GM21423 (cell line): ENCODE data around the gene MICB.
"Not testable (repeated sequence)": the region's sequence is repeated elsewhere in the genome, so short reads cannot be mapped to it uniquely, and the experiment has no call there.

Experiments used
- ATAC-seq: cut with Tn5 transposase; IDR thresholded peaks from one replicate; pipeline ENCODE4 v1.9.1; 2021; ENCODE audit warnings: mild to moderate bottlenecking, moderate library complexity; ENCODE audit not compliant: unreplicated experiment

MICB gene

DNA sequence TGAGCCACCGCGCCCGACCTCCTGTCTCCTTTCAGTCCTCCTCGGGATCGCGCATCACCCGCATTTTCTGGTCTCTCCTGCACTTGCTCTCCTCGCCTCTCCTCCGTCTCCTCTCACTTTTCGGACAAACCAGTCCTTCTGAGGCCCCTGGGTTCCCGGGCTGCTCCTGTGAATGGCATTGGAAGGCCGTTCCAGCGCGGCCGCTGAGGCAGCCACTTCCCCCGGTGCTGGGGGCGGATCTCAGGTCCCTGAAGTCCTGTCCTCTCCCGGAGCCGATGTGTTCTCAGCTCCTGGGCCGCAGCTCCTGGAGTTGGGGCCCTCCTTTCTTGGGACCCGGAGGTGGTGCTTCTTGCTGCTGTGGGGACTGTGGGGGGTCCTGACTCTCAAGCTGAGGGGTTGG lies 803 bp downstream of the MICB start:
- no peak for ATAC-seq

DNA sequence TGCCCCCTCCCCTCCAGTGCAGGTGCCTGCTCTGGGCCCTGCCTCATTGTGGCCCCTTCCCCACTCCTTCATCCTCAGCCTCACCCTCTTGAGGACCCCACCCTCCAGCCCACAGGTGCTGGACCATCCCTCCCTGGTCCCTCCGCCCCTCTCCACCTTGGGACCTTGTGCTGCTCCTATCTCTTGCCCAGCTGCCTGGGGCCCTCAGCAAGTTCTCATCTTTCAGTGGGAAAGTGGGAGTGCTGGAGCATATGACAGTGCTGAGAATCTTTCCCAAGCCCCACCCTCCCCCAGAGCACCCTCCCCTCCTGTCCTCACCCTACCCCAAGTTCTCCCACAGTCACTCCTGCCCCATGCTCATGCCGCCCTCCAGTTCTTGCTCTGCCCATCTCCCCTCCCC lies 1.7 kb downstream of the MICB start:
- not testable (repeated sequence) for ATAC-seq

DNA sequence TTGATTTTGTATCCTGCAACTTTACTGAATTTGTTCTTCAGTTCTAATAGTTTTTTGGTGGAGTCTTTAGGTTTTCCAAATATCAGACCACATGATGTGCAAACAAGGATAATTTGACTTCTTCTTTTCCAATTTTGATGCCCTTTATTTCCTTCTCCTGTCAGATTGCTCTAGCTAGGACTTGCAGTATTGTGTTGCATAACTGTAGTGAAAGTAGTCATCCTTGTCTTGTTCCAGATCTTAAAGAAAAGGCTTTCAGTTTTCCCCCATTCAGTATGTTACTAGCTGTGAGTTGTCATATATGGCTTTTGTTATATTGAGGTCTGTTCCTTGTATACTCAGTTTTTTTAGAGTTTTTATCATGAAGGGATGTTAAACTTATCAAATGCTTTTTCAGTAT lies 4.6 kb downstream of the MICB start:
- no peak for ATAC-seq

DNA sequence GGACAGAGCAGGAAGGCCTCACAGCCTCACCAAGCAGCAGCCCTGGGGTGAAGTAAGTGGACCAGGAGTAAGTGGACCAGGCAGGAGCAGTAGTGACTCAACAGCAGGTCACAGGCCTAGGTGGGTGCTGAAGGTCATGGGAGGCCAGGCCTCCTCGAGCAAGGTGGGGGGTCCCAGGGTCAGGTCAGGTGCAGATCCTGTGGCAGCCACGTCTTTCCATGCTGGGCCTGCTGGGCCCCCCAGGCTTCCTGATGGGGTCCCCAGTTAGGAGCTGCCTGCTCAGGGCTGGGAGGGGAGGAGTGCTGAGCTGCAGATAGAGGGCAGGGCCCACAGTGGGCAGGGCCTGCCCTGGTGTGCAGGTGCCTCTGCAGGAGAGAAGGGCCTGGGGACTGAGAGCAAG lies 11.1 kb downstream of the MICB start:
- ATAC-seq: not testable (repeated sequence)

DNA sequence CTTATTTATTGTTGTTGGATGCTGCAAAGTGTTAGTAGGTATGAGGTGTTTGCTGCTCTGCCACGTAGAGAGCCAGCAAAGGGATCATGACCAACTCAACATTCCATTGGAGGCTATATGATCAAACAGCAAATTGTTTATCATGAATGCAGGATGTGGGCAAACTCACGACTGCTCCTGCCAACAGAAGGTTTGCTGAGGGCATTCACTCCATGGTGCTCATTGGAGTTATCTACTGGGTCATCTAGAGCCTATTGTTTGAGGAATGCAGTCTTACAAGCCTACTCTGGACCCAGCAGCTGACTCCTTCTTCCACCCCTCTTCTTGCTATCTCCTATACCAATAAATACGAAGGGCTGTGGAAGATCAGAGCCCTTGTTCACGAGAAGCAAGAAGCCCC lies 12.1 kb downstream of the MICB start:
- no peak for ATAC-seq

DNA sequence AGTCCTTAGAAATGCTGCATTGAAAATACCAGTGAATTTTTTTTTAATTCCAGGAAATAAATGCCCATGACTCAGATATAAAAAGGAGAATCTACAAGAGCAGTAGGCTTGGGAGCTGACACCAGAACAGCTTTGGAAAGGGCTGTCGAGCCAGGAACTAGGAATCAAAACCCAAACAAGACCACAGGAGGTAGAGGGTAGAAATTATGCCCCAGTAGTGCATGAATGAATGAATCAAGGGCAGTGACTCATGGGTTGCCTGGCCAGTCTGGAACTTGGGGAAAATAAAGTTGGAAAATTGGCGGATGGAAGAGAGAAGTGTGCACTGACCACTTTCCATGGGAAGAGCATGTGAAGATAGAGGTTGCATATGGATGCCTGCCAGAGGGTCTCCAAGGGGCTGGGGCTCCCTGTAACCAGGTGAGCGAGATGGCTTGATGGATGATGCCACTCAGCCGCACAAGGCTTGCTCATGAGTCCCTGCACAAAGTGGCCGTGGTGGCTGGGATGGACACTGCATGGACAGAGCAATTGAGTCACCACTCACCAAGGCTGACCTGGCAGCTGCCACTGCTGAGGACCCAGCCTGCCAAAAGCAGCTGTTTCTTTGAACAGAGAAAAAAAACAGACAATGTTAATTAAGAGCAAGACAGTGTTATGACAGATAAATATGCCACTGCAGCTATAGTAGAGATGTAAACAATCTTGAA lies 15.7 kb downstream of the MICB start:
- no peak for ATAC-seq

DNA sequence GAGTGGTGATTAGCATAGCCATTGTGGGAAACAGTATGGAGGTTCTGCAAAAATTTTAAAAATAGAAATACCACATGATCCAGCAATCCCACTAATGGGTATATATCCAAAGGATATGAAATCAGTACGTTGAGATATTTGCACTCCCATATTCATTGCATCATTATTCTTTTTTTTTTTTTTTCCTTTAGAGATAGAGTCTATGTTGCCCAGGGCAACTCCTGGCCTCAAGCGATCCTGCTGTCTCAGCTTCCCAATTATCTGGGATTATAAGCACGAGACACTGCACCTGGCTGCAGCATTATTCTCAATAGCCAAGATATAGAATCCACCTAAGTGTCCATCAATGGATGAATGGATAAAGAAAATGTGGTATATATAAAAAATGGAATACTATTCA lies 23.9 kb downstream of the MICB start:
- no peak for ATAC-seq

DNA sequence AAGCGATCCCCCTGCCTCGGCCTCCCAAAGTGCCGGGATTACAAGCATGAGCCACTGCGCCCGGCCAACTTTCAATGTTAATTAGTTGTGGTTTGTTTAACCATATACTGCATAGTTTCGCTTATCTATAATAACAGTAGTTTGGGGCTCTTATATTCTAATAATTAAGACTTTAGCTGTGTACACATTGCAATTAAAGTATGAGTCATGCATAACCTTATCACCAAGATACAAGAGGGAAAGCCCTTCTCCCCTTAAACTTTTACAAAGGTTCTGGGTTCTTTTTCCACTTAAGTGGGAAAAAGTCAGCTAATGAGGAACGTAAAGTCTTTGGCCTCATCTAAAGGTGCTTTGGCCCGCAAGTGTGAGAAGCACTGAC lies 27.6 kb downstream of the MICB start:
- no peak for ATAC-seq

DNA sequence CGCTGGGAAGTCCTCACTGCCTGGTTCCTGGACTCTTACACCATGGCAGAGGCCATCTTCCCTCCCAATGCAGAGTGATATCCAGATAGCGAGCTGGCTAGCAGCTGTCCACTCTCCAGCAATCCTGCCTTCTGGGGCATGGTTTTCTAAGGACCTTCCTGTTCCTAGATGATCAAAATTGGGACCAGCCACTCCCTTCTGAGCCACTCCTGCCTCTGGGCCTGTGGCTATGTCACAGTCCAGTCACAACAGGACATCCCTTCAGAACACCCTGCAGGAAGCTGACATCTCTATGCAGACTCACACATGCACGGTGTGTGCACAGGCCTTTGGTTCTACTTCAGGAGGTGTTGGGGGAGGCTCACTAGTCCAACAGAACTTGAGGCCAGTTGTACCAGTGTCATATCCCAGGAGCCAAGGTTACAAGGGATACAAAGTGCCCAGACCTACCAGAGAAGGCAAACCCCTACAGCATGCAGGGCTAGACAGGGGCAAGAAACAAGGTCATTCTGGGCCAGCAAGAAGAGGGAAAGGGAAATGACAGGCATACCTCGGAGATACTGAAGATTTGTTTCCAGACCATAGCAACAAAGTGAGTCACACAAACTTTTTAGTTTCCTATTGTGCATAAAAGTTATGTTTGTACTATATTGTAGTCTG lies 28.1 kb downstream of the MICB start:
- ATAC-seq: no peak

DNA sequence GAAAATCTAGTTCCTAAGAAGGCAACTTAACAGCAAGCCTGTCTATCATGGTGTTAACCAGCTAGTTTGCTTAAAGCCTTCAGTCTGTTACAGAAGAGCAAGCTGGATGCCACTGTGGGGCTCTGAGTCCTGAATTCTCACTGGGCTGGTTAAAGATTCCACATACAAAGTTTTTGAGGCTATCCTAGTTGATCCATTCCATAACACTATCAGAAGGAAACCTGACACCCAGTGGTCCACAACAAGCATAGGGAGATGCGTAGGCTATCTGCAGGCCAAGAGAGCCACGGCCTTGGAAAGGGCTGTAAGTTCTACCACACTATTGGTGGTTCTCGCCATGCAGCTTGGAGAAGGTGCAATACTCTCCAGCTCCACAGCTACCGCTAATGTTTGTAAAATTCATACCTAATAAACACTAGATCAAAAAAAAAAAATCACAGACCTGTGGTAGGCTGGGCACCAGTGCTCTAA lies 30.4 kb downstream of the MICB start:
- ATAC-seq: no peak

DNA sequence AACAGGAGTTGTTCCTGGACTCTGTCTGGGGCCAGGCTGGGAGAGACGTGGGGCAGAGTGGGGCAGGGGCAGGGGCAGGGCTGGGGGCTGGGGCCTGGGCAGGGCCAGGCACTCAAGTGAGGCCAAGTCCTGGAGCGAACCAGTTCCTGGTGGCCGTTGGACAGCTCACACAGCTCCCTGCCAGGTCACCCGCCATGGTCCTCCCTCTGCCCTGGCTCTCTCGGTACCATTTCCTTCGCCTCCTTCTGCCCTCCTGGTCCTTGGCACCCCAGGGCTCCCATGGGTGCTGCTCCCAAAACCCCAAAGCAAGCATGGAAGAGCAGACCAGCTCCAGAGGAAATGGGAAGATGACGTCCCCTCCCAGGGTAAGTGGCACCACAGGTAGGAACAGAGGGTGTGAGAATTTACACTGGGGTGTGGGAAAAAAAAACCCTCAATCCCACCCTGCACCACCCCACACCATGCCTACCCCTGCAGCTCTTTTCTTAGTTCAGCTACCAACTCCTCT lies 30.9 kb downstream of the MICB start, which contains the start of gene MCCD1:
MCCD1 (plus strand) TSS at position 142 of the 508 bp plus-strand sequence; CDS start at position 195, 53 bp downstream.
- ATAC-seq: no peak

DNA sequence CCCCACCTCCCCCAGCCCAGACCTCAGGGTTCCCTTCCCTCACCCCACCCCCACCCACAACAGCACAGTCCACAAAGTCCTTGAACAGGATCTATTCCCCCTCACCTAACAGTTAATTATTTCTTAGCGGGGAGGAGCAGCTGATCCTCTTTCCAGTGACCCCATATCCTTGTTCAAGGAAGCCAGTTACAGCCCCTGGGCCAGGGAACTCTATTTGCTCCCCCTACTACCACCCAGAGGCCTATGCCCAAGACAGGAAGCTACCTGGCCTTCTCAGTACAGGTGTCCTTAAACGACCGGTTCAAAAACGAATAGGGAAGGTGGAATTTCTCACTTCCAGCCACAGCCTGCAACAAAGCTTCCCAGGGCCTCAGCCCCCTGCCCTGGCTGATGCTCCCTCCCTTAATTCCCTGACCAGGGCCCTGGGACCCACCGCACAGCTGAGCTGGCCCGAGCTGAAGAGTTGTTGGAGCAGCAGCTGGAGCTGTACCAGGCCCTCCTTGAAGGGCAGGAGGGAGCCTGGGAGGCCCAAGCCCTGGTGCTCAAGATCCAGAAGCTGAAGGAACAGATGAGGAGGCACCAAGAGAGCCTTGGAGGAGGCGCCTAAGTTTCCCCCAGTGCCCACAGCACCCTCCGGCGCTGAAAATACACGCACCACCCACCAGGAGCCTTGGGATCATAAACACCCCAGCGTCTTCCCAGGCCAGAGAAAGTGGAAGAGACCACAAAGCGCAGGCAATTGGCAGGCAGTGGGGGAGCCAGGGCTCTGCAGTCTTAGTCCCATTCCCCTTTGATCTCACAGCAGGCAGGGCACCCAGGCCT lies 31.6 kb downstream of the MICB start:
- no peak for ATAC-seq

DNA sequence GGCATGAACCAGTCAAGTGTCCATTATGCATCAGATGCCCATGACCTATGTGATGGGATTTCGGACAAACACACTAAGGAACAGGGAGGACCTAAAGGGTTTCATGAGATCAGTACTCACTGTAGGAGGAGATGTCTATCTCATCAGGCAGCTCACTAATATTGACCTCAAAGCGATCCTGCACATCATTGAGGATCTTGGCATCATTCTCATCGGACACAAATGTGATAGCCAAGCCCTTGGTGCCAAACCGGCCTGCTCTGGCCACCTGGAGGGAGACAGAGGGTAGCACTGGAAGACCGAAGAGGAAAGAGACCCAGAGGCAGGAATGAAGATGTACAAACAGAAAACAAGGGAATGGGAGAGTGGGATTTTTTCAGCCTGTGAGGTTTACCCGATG lies 32.7 kb downstream of the MICB start:
- ATAC-seq: no peak

DNA sequence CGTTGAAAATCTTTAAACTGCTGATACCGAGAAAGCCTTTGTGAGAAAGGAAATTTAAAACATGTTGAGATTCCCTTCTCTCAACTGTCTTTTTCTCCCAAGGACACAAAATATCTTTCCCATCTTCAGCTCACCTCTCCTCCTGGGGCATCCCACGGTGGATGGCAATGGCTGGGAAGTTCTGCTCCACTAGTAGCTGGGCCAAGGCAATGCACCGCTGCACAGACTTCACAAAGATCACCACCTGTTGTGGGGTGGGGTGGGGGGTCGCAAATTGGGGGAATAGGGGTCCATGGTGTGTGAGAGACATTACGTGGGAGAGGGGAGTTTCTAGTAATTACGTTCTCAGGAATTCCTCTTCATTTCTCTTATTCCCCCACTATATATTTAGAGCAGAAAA lies 33.2 kb downstream of the MICB start:
- no peak for ATAC-seq

DNA sequence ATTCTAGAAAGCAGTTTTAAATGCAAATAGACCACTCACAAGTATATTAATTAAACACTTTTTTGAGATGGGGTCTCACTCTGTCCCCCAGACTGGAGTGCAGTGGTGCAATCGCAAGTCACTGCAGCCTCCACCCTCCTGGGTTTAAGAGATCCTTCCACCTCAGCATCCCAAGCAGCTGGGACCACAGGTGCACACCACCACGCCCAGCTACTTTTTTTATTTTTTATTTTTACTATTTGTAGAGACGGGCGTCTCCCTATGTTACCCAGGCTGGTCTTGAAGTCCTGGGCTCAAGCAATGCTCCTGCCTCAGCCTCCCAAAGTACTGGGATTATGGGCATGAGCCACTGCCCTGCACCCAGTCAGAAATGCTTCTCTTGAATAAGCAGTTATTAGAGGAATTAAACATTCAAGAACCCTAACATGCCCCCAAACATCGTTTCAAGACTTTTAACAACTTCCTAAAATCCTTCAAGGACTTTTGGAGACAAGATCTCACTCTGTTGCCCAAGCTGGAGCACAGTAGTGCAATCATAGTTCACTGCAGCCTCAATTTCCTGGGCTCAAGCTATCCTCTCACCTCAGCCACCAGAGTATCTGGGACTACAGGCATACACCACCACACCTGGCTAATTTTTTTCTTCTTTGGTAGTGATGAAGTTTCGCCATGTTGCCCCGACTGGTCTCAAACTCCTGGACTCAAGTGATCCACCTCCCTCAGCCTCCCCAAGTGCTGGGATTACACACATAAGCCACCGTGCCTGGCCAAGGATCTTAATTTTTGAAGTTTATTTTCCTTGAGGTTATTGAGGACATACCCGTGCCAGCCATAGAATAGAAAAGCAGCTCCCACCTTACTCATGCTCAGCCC lies 34.1 kb downstream of the MICB start:
- ATAC-seq: no peak

DNA sequence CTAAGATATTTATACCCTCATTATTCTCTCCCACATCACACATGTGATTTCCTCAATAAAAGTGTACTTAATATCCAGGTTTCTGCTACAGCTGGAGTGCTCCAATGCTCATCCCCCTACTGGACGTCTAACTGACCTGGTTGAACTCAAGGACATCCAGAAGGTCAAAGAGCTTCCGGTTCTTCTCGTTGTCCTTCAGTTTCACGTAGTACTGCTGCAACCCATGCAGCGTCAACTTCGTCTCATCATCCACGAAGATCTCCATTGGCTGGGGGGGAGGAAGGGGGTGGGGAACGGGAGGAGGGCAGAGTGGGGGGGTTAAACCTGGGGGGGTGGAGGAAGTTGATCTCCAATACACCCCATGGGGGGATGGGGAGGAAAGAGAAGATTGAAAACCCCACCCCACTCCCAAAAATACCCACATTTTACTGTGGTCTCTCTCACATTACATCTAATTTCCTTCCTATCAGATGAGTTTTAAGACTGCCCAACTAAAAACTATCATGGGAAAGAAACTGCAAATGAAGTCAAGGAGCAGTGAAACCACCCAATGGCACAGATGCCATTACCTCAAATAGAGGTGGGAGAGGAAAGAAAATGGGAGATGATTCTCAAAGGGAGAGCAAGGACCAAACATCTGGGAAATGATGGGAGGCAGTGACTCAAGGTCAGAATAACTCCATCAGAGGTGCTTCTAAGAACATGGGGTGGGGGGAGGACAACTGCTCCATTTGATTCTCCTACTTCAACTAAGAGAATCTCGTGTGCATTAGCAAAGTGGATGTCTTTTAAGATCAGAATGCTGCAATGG lies 34.9 kb downstream of the MICB start:
- ATAC-seq: no peak

DNA sequence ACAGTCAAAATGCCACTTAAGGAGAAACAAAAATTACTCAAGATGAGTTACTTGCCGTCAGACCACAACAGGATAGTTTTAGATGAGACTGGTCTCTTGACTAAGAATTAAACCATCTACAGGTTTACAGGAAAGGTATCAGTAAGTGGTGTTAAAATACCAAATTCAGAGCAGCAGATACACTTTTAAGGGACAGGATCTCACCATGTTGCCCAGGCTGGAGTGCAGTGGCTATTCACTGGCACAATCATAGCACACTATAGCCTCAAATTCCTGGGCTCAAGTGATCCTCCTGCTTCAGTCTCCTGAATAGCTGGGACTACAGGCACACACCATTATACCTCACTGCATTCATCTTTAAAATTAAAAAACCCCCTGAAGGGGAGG lies 35.5 kb downstream of the MICB start:
- ATAC-seq: no peak

DNA sequence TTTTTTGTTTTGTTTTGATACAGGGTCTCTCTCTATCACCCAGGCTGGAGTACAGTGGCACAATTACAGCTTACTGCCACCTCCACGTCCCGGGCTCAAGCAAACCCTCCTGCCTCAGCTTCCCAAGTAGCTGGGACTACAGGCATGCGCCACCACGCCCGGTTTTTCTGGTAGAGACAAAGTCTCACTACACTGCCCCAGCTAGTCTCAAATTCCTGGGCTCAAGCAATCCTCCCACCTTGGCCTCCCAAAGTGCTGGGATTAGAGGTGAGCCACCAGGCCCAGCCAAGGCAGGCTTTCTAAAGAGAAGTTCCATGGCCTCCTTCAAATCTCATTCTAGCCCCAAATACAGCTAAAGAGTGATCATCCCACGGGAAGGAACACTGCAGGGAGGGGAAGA lies 36.1 kb downstream of the MICB start:
- no peak for ATAC-seq

DNA sequence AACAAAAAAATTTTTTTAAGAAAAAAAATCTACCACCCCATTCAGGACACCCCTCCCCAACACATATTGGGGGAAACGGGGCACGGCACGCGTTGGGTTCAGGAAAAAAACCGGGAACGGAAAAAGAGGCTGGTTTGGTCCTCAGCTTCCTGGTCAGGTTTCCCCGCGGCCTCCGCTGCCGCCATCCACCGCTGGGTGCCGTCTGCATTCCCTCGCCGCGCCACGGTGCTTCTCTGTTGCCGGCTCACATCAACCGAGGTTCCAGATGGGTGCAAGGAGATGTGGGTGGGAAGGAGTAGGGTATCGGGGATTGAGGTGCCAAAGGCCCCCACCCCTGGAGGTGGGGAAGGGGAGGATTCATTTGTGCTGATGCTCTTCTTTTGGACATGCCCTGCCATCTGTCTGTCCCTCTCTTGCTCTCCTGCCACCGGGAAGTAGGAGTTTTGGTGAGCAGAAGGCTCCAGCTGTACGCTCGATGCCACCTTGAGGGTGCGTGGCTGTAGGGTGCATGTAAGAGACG lies 36.6 kb downstream of the MICB start:
- ATAC-seq: no peak
